IMR-90 (cell line): ENCODE data around the gene NDUFS7. TPM values are rescaled to one million over a fixed set of nuclear protein-coding genes. Genes with fewer than 3 reads are reported as not detected.

Source experiments
- ATAC-seq: fragments of 200-7000 bp; cut with Tn5 transposase; 2 replicates; pipeline ENCODE4 v1.9.1; 2020; ENCODE audit warnings: low read depth, mild to moderate bottlenecking, moderate library complexity
- BruUV-seq: library from RNA; stranded (reverse); fragments of 400-500 nt; replicated peaks from 2 replicates; lab custom pipeline; 2021; lab: Mats Ljungman, UMichigan
- CTCF ChIA-PET: fragments of 300-600 bp; formaldehyde crosslinking; extraction: SDS; loops from one replicate; lab custom pipeline; 2021; ENCODE audit warnings: antibody characterized with exemption; lab: Yijun Ruan, JAX
- POLR2A ChIA-PET: fragments of 300-600 bp; sonication (Branson Sonifier 250); formaldehyde crosslinking; loops from one replicate; lab custom pipeline; 2022; ENCODE audit warnings: antibody characterized with exemption; ENCODE audit not compliant: unreplicated experiment; lab: Charles Lee
- DNase-seq: peaks from one replicate; pipeline ENCODE4 v3.0.0; 2013
- H2AFZ ChIP-seq: replicated peaks from 2 replicates; pipeline ENCODE3; 2013; ENCODE audit warnings: low read length, mild to moderate bottlenecking; ENCODE audit not compliant: poor library complexity
- H2AK5ac ChIP-seq: 2 replicates; pipeline ENCODE4 v1.6.1; 2013; ENCODE audit warnings: low read depth, low read length, inconsistent platforms
- H2AK9ac ChIP-seq: replicated peaks from 2 replicates; pipeline ENCODE3; 2013; ENCODE audit warnings: mild to moderate bottlenecking, low read depth, low read length, moderate library complexity; ENCODE audit not compliant: poor library complexity
- H2BK120ac ChIP-seq: 2 replicates; pipeline ENCODE4 v1.6.1; 2013; ENCODE audit warnings: low read depth, low read length, inconsistent platforms
- H2BK15ac ChIP-seq: 3 replicates; pipeline ENCODE4 v1.6.1; 2013; ENCODE audit warnings: low read depth, low read length, inconsistent platforms
- H2BK20ac ChIP-seq: 2 replicates; pipeline ENCODE4 v1.6.1; 2013; ENCODE audit warnings: low read depth, mild to moderate bottlenecking, inconsistent platforms, low read length, moderate library complexity
- H2BK5ac ChIP-seq: 2 replicates; pipeline ENCODE4 v1.6.1; 2013; ENCODE audit warnings: mild to moderate bottlenecking, low read depth, low read length, inconsistent platforms; ENCODE audit not compliant: poor library complexity, severe bottlenecking
- H3K14ac ChIP-seq: replicated peaks from 2 replicates; pipeline ENCODE4 v1.6.1; 2013; ENCODE audit warnings: low read depth, low read length, inconsistent platforms
- H3K18ac ChIP-seq: 2 replicates; pipeline ENCODE4 v1.6.1; 2013; ENCODE audit warnings: low read depth, low read length, control low read depth
- H3K23ac ChIP-seq: 2 replicates; pipeline ENCODE4 v1.6.1; 2013; ENCODE audit warnings: low read depth, low read length, inconsistent platforms
- H3K27ac ChIP-seq: 2 replicates; pipeline ENCODE4 v1.5.1; 2013; ENCODE audit warnings: mild to moderate bottlenecking, control low read depth, low read length; ENCODE audit not compliant: insufficient read depth
- H3K27me3 ChIP-seq: 2 replicates; pipeline ENCODE4 v1.6.1; 2013; ENCODE audit warnings: low read length; ENCODE audit not compliant: control insufficient read depth, insufficient read depth
- H3K36me3 ChIP-seq: 2 replicates; pipeline ENCODE4 v1.6.1; 2013; ENCODE audit warnings: low read length, mixed read lengths; ENCODE audit not compliant: control insufficient read depth, insufficient read depth
- H3K4ac ChIP-seq: 2 replicates; pipeline ENCODE4 v1.6.1; 2013; ENCODE audit warnings: low read depth, low read length, inconsistent platforms
- H3K4me1 ChIP-seq: 2 replicates; pipeline ENCODE4 v1.6.1; 2013; ENCODE audit warnings: low read length, mixed read lengths; ENCODE audit not compliant: control insufficient read depth, insufficient read depth
- H3K4me2 ChIP-seq: 2 replicates; pipeline ENCODE4 v1.6.1; 2013; ENCODE audit warnings: low read depth, mild to moderate bottlenecking, control low read depth, low read length, moderate library complexity
- H3K4me3 ChIP-seq: 2 replicates; pipeline ENCODE4 v1.5.1; 2013; ENCODE audit warnings: low read depth, mild to moderate bottlenecking, control low read depth, low read length, moderate library complexity; ENCODE audit not compliant: insufficient read depth
- H3K56ac ChIP-seq: 2 replicates; pipeline ENCODE4 v1.6.1; 2013; ENCODE audit warnings: low read length, inconsistent platforms; ENCODE audit not compliant: insufficient read depth; ENCODE audit errors: extremely low read depth
- H3K79me1 ChIP-seq, 2 experiments: 2 replicates each; pipeline ENCODE4 v1.6.1; 2013; ENCODE audit warnings: low read length in 2 of 2, inconsistent platforms in 1 of 2, low read depth in 1 of 2
- H3K9ac ChIP-seq: 2 replicates; pipeline ENCODE4 v1.6.1; 2013; ENCODE audit warnings: low read depth, low read length, control low read depth
- H3K9me1 ChIP-seq: 2 replicates; pipeline ENCODE4 v1.6.1; 2013; ENCODE audit warnings: low read length, inconsistent platforms; ENCODE audit not compliant: insufficient read depth
- H3K9me3 ChIP-seq: 2 replicates; pipeline ENCODE4 v1.6.1; 2013; ENCODE audit warnings: low read length; ENCODE audit not compliant: control insufficient read depth, insufficient read depth
- H4K20me1 ChIP-seq: 2 replicates; pipeline ENCODE4 v1.6.1; 2013; ENCODE audit warnings: low read length, inconsistent platforms; ENCODE audit not compliant: insufficient read depth
- H4K5ac ChIP-seq: 2 replicates; pipeline ENCODE4 v1.6.1; 2013; ENCODE audit warnings: mild to moderate bottlenecking, low read depth, low read length, control low read depth
- H4K8ac ChIP-seq, 2 experiments: 2 replicates each; pipeline ENCODE4 v1.6.1; 2013; ENCODE audit warnings: low read depth in 2 of 2, low read length in 2 of 2, control low read depth in 1 of 2, inconsistent platforms in 1 of 2
- H4K91ac ChIP-seq: 2 replicates; pipeline ENCODE4 v1.6.1; 2013; ENCODE audit warnings: low read depth, low read length, inconsistent platforms; ENCODE audit not compliant: insufficient read depth
- BHLHE40 ChIP-seq: fragments of 150-350 bp; IDR thresholded peaks from 2 replicates; pipeline ENCODE4 v1.6.1; 2016; ENCODE audit warnings: mild to moderate bottlenecking, low read depth, low read length
- CEBPB ChIP-seq: IDR thresholded peaks from 2 replicates; pipeline ENCODE4 v1.6.1; 2012; ENCODE audit warnings: low read depth, low read length, improper control_type of control experiment
- CHD1 ChIP-seq: IDR thresholded peaks from 2 replicates; pipeline ENCODE4 v1.6.1; 2012; ENCODE audit warnings: low read depth, low read length, improper control_type of control experiment
- ELK1 ChIP-seq: fragments of 150-350 bp; IDR thresholded peaks from 2 replicates; pipeline ENCODE4 v1.6.1; 2016; ENCODE audit warnings: low read depth, mild to moderate bottlenecking, low read length, moderate library complexity, borderline replicate concordance
- FOS ChIP-seq: fragments of 150-350 bp; IDR thresholded peaks from 2 replicates; pipeline ENCODE4 v1.6.1; 2016; ENCODE audit warnings: low read depth, low read length
- MAFK ChIP-seq: IDR thresholded peaks from 2 replicates; pipeline ENCODE4 v1.6.1; 2012; ENCODE audit warnings: low read depth, low read length, improper control_type of control experiment
- MAZ ChIP-seq: IDR thresholded peaks from 2 replicates; pipeline ENCODE4 v1.6.1; 2012; ENCODE audit warnings: low read depth, mild to moderate bottlenecking, low read length, improper control_type of control experiment, moderate library complexity, borderline replicate concordance
- MXI1 ChIP-seq: IDR thresholded peaks from 2 replicates; pipeline ENCODE4 v1.6.1; 2012; ENCODE audit warnings: low read depth, mild to moderate bottlenecking, low read length, moderate library complexity, borderline replicate concordance
- POLR2A ChIP-seq: IDR thresholded peaks from 2 replicates; pipeline ENCODE4 v1.6.1; 2012; ENCODE audit warnings: mild to moderate bottlenecking, low read depth, low read length
- RAD21 ChIP-seq: IDR thresholded peaks from 2 replicates; pipeline ENCODE4 v1.6.1; 2012; ENCODE audit warnings: low read length, improper control_type of control experiment
- RCOR1 ChIP-seq: IDR thresholded peaks from 2 replicates; pipeline ENCODE4 v1.6.1; 2012; ENCODE audit warnings: mild to moderate bottlenecking, low read length, improper control_type of control experiment; ENCODE audit not compliant: insufficient replicate concordance
- RFX5 ChIP-seq: IDR thresholded peaks from 2 replicates; pipeline ENCODE4 v1.8.0; 2012; ENCODE audit warnings: low read depth, mild to moderate bottlenecking, low read length, moderate library complexity
- SMC3 ChIP-seq: fragments of 150-350 bp; IDR thresholded peaks from 2 replicates; pipeline ENCODE4 v1.6.1; 2016; ENCODE audit warnings: low read depth, mild to moderate bottlenecking, antibody characterized with exemption, low read length, moderate library complexity
- USF2 ChIP-seq: fragments of 150-350 bp; IDR thresholded peaks from 2 replicates; pipeline ENCODE4 v1.6.1; 2017; ENCODE audit warnings: mild to moderate bottlenecking, antibody characterized with exemption, low read length, low read depth
- WGBS, 2 experiments: methylation state at CpG; one replicate each; pipeline versions ENCODE4 v1.1.5 to v1.1.7; 2013; ENCODE audit warnings: missing lambda C conversion rate in 2 of 2; ENCODE audit not compliant: insufficient read length in 1 of 2; ENCODE audit errors: extremely low coverage in 2 of 2; 5-methylcytosine and 5-hydroxymethylcytosine counted together
- dilution Hi-C: fragments of 300-500 bp; cut with HindIII; formaldehyde crosslinking; loops from one replicate; pipeline ENCODE4 v1.14.3; 2018; ENCODE audit warnings: low sequenced_read_pairs; ENCODE audit not compliant: unreplicated experiment
- in situ Hi-C: fragments of 300-500 bp; cut with MboI; formaldehyde crosslinking; loops from 3 replicates; pipeline ENCODE4 v1.14.3; 2019; ENCODE audit warnings: low sequenced_read_pairs, inconsistent platforms, mixed read lengths
- intact Hi-C: fragments of 100-400 bp; cut with micrococcal nuclease; formaldehyde crosslinking; loops from 2 replicates; pipeline ENCODE4 v1.10.0; 2022
- polyA plus RNA-seq, 3 experiments: library from polyadenylated mRNA; depleted of rRNA; stranded (reverse); fragments of >200 nt; gene quantifications; 2 replicates each; pipeline ENCODE4 v1.2.3, GENCODE V29; 2012; ENCODE audit warnings: low replicate concordance in 1 of 3
- total RNA-seq: library from RNA; depleted of rRNA; stranded (reverse); fragments of >200 nt; gene quantifications from 2 replicates; pipeline ENCODE4 v1.2.3, GENCODE V29; 2012
- TF ChIP-seq, protein P1 (sequence below): conservative IDR thresholded peaks from 2 replicates; pipeline ENCODE4 v1.5.1; 2012; ENCODE audit warnings: mild to moderate bottlenecking, low read depth, low read length, improper control_type of control experiment

The NDUFS7 gene
- total and polyA plus RNA-seq, 2 of the 4 experiments (the other 2 are of a cell fraction): 60.8 to 136 TPM

DNA sequence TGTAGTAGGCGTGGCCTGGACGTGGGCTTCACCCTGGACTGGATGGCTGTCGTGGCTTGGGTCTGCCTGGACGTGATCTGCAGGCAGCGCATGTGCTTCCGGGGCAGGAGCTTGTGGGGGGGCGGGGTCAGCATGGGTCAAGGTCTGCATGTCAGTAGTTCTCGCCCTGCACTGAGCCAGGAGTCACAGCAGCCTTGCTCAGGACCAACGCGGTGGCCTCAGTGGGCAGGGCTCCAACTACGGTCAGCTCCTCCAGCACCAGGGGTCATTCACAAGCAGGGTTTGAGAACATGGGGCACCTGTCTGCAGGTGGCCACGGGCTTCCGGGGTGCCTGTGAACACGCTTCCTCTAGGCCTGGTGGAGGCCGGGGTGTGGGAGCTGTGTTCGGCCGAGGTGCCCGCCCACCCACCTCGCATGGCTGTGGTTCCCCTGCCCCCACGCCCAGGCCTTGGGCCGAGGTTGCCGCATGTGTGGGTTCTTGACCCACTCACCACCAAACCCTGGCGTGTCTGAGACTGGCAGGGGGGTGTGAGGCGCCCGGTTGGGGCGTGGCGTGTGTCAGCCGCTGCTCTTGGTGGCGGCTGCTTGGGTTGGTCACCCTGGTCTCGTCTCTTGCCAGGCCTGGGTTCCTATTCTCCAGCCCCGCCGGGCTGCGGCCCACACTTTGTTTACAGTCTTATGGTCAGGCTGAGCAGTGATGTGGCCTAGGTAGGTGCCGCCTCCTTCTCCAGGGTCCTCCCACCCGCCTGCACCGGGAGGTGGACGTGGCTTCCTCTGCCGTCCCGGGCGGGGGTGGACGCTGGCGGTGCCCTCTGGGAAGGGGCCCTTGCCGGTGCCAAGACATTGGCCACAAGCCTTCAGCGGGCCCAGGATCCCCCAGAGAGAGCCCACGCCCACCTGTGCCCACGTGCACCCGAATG, 49.7 kb downstream of the NDUFS7 start:
- Histone ChIP-seq H2AFZ (no peak overlapping the region), H2BK120ac (no peak overlapping the region), H3K9me1 (no peaks in the 10 kb centered on the region; the same call in 1 of the 2 replicates), H3K9ac (no peak overlapping the region), H4K91ac (no peak overlapping the region), H3K36me3 (peaks cover 58% of the 10 kb centered on the region), H3K4me3 (no peak overlapping the region), H3K4me2 (no peak overlapping the region), H3K27ac (no peak overlapping the region), H3K27me3 (no peaks in the 10 kb centered on the region), H2AK9ac (no peak overlapping the region), H4K5ac (no peak overlapping the region), H3K4ac (no peak overlapping the region), H4K20me1 (peaks cover 10% of the 10 kb centered on the region), H2BK20ac (no peak overlapping the region), H4K8ac (no peak overlapping the region), H2BK5ac (no peak overlapping the region), H2BK15ac (no peak overlapping the region), H3K14ac (no peak overlapping the region), H2AK5ac (no peak overlapping the region), H3K79me1 (peaks cover 15 to 41% of the 10 kb centered on the region in 2 experiments), H3K56ac (no peak overlapping the region), H3K4me1 (peaks cover 2% of the 10 kb centered on the region; the same call in 1 of the 2 replicates), H3K18ac (no peak overlapping the region), H3K9me3 (no peaks in the 10 kb centered on the region), H3K23ac (no peak overlapping the region)
- WGBS, 2 experiments: 94% methylated on average over 25 of the region's 47 CpGs; no CpG with 5 or more reads in 1 of the 2 experiments
- DNase-seq (no peak), ATAC-seq (no peak)
- POLR2A ChIA-PET: no interaction called here
- in situ Hi-C loops (no loop called here), intact Hi-C loops (no loop called here), dilution Hi-C loops (no loop called here)
- no TSS peak for BruUV-seq
- CTCF ChIA-PET: no interaction called here
- TF ChIP-seq MAFK (no peak), CHD1 (no peak), FOS (no peak), RAD21 (no peak), MXI1 (no peak), RFX5 (no peak), CEBPB (no peak), BHLHE40 (no peak), USF2 (no peak), POLR2A (no peak), SMC3 (no peak), ELK1 (no peak), MAZ (no peak), RCOR1 (no peak)
- TF ChIP-seq, protein P1, sequence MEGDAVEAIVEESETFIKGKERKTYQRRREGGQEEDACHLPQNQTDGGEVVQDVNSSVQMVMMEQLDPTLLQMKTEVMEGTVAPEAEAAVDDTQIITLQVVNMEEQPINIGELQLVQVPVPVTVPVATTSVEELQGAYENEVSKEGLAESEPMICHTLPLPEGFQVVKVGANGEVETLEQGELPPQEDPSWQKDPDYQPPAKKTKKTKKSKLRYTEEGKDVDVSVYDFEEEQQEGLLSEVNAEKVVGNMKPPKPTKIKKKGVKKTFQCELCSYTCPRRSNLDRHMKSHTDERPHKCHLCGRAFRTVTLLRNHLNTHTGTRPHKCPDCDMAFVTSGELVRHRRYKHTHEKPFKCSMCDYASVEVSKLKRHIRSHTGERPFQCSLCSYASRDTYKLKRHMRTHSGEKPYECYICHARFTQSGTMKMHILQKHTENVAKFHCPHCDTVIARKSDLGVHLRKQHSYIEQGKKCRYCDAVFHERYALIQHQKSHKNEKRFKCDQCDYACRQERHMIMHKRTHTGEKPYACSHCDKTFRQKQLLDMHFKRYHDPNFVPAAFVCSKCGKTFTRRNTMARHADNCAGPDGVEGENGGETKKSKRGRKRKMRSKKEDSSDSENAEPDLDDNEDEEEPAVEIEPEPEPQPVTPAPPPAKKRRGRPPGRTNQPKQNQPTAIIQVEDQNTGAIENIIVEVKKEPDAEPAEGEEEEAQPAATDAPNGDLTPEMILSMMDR: no peak
